Dendritic cell treated with granulocyte-macrophage colony-stimulating factor and Interleukin-4, amounts not matched to agents 40 ng/mL and 50 ng/mL, for 4 days (primary cell): Measurements from ENCODE around the gene DMAP1.
A peak's percentile ranks its signal among the peaks of the same experiment; 100 is the strongest.

Source experiments
- H3K27ac Mint-ChIP-seq: one replicate; pipeline ENCODE4 v1.8.0; 2022; ENCODE audit warnings: mild to moderate bottlenecking, mixed read lengths
- H3K27me3 Mint-ChIP-seq: one replicate; pipeline ENCODE4 v1.8.0; 2022; ENCODE audit warnings: mild to moderate bottlenecking, mixed read lengths
- H3K36me3 Mint-ChIP-seq: one replicate; pipeline ENCODE4 v1.8.0; 2022; ENCODE audit warnings: low read depth, mixed read lengths
- H3K4me1 Mint-ChIP-seq: one replicate; pipeline ENCODE4 v1.8.0; 2022; ENCODE audit warnings: low read depth, mixed read lengths
- H3K4me3 Mint-ChIP-seq: one replicate; pipeline ENCODE4 v1.8.0; 2022; ENCODE audit warnings: mild to moderate bottlenecking, moderate library complexity, mixed read lengths
- H3K9me3 Mint-ChIP-seq: one replicate; pipeline ENCODE4 v1.8.0; 2022; ENCODE audit warnings: mixed read lengths
- intact Hi-C: fragments of 100-400 bp; cut with micrococcal nuclease; formaldehyde crosslinking; loops from one replicate; pipeline ENCODE4 v1.15.0; 2022

The DMAP1 gene

DNA sequence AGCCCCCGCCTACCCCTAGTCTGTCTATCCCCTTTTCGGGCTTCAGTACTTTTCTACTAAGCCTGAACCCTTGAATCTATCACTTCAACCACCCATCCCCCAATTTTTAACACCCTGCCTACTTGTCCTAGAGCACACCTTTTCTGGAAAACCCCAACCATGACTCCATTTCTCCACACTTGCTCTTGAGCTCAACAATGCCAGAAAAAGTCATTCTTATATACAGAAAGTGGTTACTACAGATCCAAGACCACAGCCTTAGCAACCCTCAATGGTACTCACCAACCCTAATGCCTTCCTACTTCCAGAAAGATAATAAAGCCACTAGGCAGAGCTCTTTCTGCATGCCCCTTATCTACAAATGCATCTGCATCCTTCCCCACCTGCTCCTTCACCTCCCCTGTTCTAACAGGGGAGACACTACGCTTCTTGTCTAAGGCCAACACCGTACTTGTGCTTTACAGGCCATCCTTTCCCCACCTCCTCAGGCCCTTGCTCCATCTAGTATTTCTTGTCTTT lies 41.2 kb downstream of the DMAP1 start:
- no peaks in the 10 kb centered on the region for H3K9me3 Mint-ChIP-seq
- H3K4me1 Mint-ChIP-seq = no peaks in the 10 kb centered on the region
- H3K27ac Mint-ChIP-seq = no peak overlapping the region
- no peak overlapping the region for H3K4me3 Mint-ChIP-seq
- intact Hi-C loops = no loop called here
- H3K27me3 Mint-ChIP-seq = no peaks in the 10 kb centered on the region
- peaks cover 8% of the 10 kb centered on the region for H3K36me3 Mint-ChIP-seq

- Mint-ChIP-seq H3K9me3 (no peaks in the 10 kb centered on the region), H3K4me3 (no peak overlapping the region), H3K36me3 (no peaks in the 10 kb centered on the region), H3K27me3 (no peaks in the 10 kb centered on the region), H3K4me1 (peaks cover 14% of the 10 kb centered on the region), H3K27ac (no peak overlapping the region)
- intact Hi-C loops = no loop called here
Measured at GRCh38 chr1:44256762-44257554, 43.7 kb downstream of the DMAP1 start.

DNA sequence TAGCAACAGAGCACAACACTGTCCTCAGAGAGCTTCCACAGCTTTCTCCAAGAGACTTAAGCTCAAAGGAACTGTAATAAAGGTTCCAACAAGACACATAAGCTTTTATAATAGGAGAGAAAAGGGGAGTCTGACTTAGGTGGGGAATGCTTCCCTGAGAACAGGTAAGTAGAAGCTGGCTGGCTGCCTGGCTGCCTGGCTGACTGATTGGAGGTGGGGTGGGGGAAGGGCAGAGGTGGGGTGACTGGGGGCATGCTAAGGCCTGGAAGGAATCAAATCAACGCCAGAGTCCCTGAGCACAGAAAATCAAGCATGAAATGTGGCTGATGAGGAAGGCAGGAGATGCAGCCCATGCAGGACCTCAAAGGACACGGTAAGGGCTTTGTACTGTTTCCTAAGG lies 45.8 kb downstream of the DMAP1 start:
- H3K36me3 Mint-ChIP-seq = no peaks in the 10 kb centered on the region
- H3K27ac Mint-ChIP-seq = no peak overlapping the region
- peaks cover 35% of the 10 kb centered on the region for H3K4me1 Mint-ChIP-seq
- no peak overlapping the region for H3K4me3 Mint-ChIP-seq
- H3K27me3 Mint-ChIP-seq = no peaks in the 10 kb centered on the region
- intact Hi-C loops = no loop called here
- no peaks in the 10 kb centered on the region for H3K9me3 Mint-ChIP-seq

DNA sequence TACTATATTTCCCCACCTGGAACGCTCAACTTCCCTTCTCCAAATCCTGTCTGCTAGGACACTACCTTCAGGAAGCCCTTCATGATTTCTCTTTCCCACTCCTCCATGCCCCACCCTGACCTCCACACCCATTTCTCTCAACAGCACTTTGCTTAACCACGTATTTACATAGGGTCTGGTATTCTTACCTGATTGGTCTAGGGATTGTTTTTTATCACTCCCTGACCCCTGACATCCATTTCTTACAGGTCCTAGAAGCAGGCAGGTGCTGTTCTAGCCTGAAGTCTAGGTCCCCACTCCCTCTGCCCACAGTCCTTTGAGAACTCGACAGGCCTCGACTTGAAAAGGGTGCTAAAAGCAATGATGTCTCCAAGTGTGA lies 47.5 kb downstream of the DMAP1 start:
- no peaks in the 10 kb centered on the region for H3K27me3 Mint-ChIP-seq
- no peaks in the 10 kb centered on the region for H3K36me3 Mint-ChIP-seq
- H3K4me3 Mint-ChIP-seq = no peak overlapping the region
- no peak overlapping the region for H3K27ac Mint-ChIP-seq
- intact Hi-C loops = no loop called here
- no peaks in the 10 kb centered on the region for H3K9me3 Mint-ChIP-seq
- peaks cover 52% of the 10 kb centered on the region for H3K4me1 Mint-ChIP-seq

- intact Hi-C loops = no loop called here
- H3K4me3 Mint-ChIP-seq = no peak overlapping the region
- peaks cover 57% of the 10 kb centered on the region for H3K4me1 Mint-ChIP-seq
- H3K36me3 Mint-ChIP-seq = no peaks in the 10 kb centered on the region
- H3K27me3 Mint-ChIP-seq = no peaks in the 10 kb centered on the region
- H3K27ac Mint-ChIP-seq = peak overlapping the region; percentile 82
- no peaks in the 10 kb centered on the region for H3K9me3 Mint-ChIP-seq
Measured at GRCh38 chr1:44261171-44261817, 48.0 kb downstream of the DMAP1 start.

DNA sequence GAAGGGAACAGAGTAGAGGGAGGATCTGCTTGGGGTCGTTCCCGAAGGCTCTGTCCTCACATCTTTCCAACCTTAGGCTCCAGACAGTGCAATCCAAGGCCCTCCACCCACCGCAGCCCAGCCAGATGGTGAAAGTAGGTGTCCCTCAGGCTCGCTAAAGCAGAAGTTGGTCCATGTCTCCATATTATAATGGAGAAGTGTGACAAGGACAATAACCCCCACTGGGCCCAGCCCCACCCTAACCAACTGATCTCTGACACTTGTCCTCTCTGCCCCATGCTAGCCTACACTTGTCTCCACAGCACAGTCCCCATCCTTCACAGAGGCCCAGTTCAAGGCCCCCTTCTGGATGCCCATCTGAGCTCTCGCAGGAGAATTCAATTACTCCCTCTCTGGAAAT lies 48.7 kb downstream of the DMAP1 start:
- H3K27ac Mint-ChIP-seq = peak overlapping the region; percentile 82
- no peaks in the 10 kb centered on the region for H3K27me3 Mint-ChIP-seq
- H3K4me1 Mint-ChIP-seq = peaks cover 64% of the 10 kb centered on the region
- intact Hi-C loops = no loop called here
- H3K9me3 Mint-ChIP-seq = no peaks in the 10 kb centered on the region
- H3K4me3 Mint-ChIP-seq = no peak overlapping the region
- no peaks in the 10 kb centered on the region for H3K36me3 Mint-ChIP-seq

- no peaks in the 10 kb centered on the region for H3K9me3 Mint-ChIP-seq
- no peaks in the 10 kb centered on the region for H3K36me3 Mint-ChIP-seq
- H3K4me3 Mint-ChIP-seq = no peak overlapping the region
- no peaks in the 10 kb centered on the region for H3K27me3 Mint-ChIP-seq
- intact Hi-C loops = no loop called here
- peak overlapping the region; percentile 82 for H3K27ac Mint-ChIP-seq
- H3K4me1 Mint-ChIP-seq = peaks cover 68% of the 10 kb centered on the region
Measured at GRCh38 chr1:44262414-44262813, 49.1 kb downstream of the DMAP1 start.

GRCh38 chr1:44262816-44263567 lies 49.7 kb downstream of the DMAP1 start:
- intact Hi-C loops = no loop called here
- H3K4me3 Mint-ChIP-seq = no peak overlapping the region
- H3K27me3 Mint-ChIP-seq = no peaks in the 10 kb centered on the region
- no peaks in the 10 kb centered on the region for H3K36me3 Mint-ChIP-seq
- H3K9me3 Mint-ChIP-seq = no peaks in the 10 kb centered on the region
- H3K4me1 Mint-ChIP-seq = peaks cover 68% of the 10 kb centered on the region
- peak overlapping the region; percentile 82 for H3K27ac Mint-ChIP-seq

- peaks cover 68% of the 10 kb centered on the region for H3K4me1 Mint-ChIP-seq
- peak overlapping the region; percentile 82 for H3K27ac Mint-ChIP-seq
- intact Hi-C loops = no loop called here
- no peaks in the 10 kb centered on the region for H3K9me3 Mint-ChIP-seq
- no peak overlapping the region for H3K4me3 Mint-ChIP-seq
- H3K36me3 Mint-ChIP-seq = no peaks in the 10 kb centered on the region
- no peaks in the 10 kb centered on the region for H3K27me3 Mint-ChIP-seq
Measured at GRCh38 chr1:44263568-44264450, 50.5 kb downstream of the DMAP1 start.

DNA sequence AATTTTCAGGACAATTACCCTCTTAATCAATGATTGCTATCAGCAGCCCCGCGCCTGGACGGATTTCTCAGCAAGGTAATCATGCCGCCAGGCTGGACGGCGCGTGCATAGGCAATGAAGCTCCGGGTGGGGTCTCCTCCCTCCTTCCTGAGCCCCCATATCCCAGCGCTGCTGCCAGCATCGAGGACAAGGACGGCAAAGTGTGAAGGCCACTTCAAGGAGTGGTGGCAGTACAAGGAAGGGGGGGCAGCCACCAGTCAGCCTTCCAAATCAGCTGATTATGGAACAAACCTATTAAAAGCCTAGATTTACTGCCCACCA lies 51.1 kb downstream of the DMAP1 start:
- H3K4me1 Mint-ChIP-seq = peaks cover 68% of the 10 kb centered on the region
- H3K9me3 Mint-ChIP-seq = no peaks in the 10 kb centered on the region
- H3K36me3 Mint-ChIP-seq = no peaks in the 10 kb centered on the region
- no peak overlapping the region for H3K4me3 Mint-ChIP-seq
- no peaks in the 10 kb centered on the region for H3K27me3 Mint-ChIP-seq
- peak overlapping the region; percentile 82 for H3K27ac Mint-ChIP-seq
- intact Hi-C loops = no loop called here

GRCh38 chr1:44265656-44266358 lies 52.5 kb downstream of the DMAP1 start:
- no peak overlapping the region for H3K27ac Mint-ChIP-seq

GRCh38 chr1:44266400-44267344 lies 53.4 kb downstream of the DMAP1 start:
- H3K9me3 Mint-ChIP-seq = no peaks in the 10 kb centered on the region
- intact Hi-C loops = no loop called here
- H3K36me3 Mint-ChIP-seq = no peaks in the 10 kb centered on the region
- peaks cover 62% of the 10 kb centered on the region for H3K4me1 Mint-ChIP-seq
- H3K4me3 Mint-ChIP-seq = no peak overlapping the region
- H3K27ac Mint-ChIP-seq = no peak overlapping the region
- no peaks in the 10 kb centered on the region for H3K27me3 Mint-ChIP-seq

More at GRCh38 chr1:44265656-44266358, 52.5 kb downstream of the DMAP1 start:
- intact Hi-C loops = no loop called here
- no peaks in the 10 kb centered on the region for H3K9me3 Mint-ChIP-seq
- no peaks in the 10 kb centered on the region for H3K27me3 Mint-ChIP-seq
- H3K36me3 Mint-ChIP-seq = no peaks in the 10 kb centered on the region
- H3K4me3 Mint-ChIP-seq = no peak overlapping the region
- H3K4me1 Mint-ChIP-seq = peaks cover 71% of the 10 kb centered on the region
